SK-N-SH treated with all-trans-retinoic acid at 6 μM for 48 hours (cell line): ENCODE measurements around the gene ABHD3.
A peak's percentile ranks its signal among the peaks of the same experiment; 100 is the strongest.

Experiments
- ATAC-seq: fragments of 200-7000 bp; cut with Tn5 transposase; 3 replicates; pipeline ENCODE4 v1.9.1; 2020; ENCODE audit warnings: mild to moderate bottlenecking, moderate library complexity
- CREB5 ChIP-seq: fragments of 250-450 bp; sonication (Bioruptor Pico); IDR thresholded peaks from 2 replicates; pipeline ENCODE4 v1.5.1; 2020; ENCODE audit warnings: low read depth, mild to moderate bottlenecking, moderate library complexity
- CSDC2 ChIP-seq: fragments of 250-450 bp; sonication (Bioruptor Pico); IDR thresholded peaks from 2 replicates; pipeline ENCODE4 v1.5.0; 2020; ENCODE audit warnings: mild to moderate bottlenecking, moderate library complexity
- CSRNP3 ChIP-seq: fragments of 250-450 bp; sonication (Bioruptor Pico); IDR thresholded peaks from 2 replicates; pipeline ENCODE4 v1.5.1; 2021; ENCODE audit warnings: mild to moderate bottlenecking, moderate library complexity
- ESRRG ChIP-seq: fragments of 250-450 bp; sonication (Bioruptor Pico); IDR thresholded peaks from 2 replicates; pipeline ENCODE4 v1.6.1; 2021; ENCODE audit warnings: mild to moderate bottlenecking
- GLIS3 ChIP-seq: fragments of 250-450 bp; sonication (Bioruptor Pico); IDR thresholded peaks from 2 replicates; pipeline ENCODE4 v1.5.0; 2020; ENCODE audit warnings: mild to moderate bottlenecking, moderate library complexity
- ISL1 ChIP-seq: fragments of 250-450 bp; sonication (Bioruptor Pico); IDR thresholded peaks from 2 replicates; pipeline ENCODE4 v2.1.2; 2022; ENCODE audit warnings: mild to moderate bottlenecking, moderate library complexity
- OSR1 ChIP-seq: fragments of 250-450 bp; sonication (Bioruptor Pico); IDR thresholded peaks from 2 replicates; pipeline ENCODE4 v1.8.0; 2022; ENCODE audit warnings: moderate library complexity, mild to moderate bottlenecking, inconsistent platforms
- PATZ1 ChIP-seq: fragments of 250-450 bp; sonication (Bioruptor Pico); IDR thresholded peaks from 2 replicates; pipeline ENCODE4 v1.8.0; 2020; ENCODE audit warnings: mild to moderate bottlenecking, moderate library complexity, borderline replicate concordance
- POU6F1 ChIP-seq: fragments of 250-450 bp; sonication (Bioruptor Pico); IDR thresholded peaks from 2 replicates; pipeline ENCODE4 v1.8.0; 2021; ENCODE audit warnings: low read depth, mild to moderate bottlenecking, moderate library complexity, borderline replicate concordance
- PPARA ChIP-seq: fragments of 250-450 bp; sonication (Bioruptor Pico); IDR thresholded peaks from 2 replicates; pipeline ENCODE4 v1.5.0; 2020; ENCODE audit warnings: mild to moderate bottlenecking, borderline replicate concordance
- RARB ChIP-seq: fragments of 250-450 bp; sonication (Bioruptor Pico); IDR thresholded peaks from 2 replicates; pipeline ENCODE4 v1.8.0; 2021; ENCODE audit warnings: mild to moderate bottlenecking, moderate library complexity
- SNAI2 ChIP-seq: fragments of 250-450 bp; sonication (Bioruptor Pico); IDR thresholded peaks from 2 replicates; pipeline ENCODE4 v1.5.0; 2020; ENCODE audit warnings: mild to moderate bottlenecking, moderate library complexity
- TCF4 ChIP-seq: fragments of 250-450 bp; sonication (Bioruptor Pico); IDR thresholded peaks from 2 replicates; pipeline ENCODE4 v1.8.0; 2021; ENCODE audit warnings: mild to moderate bottlenecking, moderate library complexity, borderline replicate concordance
- TOX ChIP-seq: fragments of 250-450 bp; sonication (Bioruptor Pico); IDR thresholded peaks from 2 replicates; pipeline ENCODE4 v1.8.0; 2021; ENCODE audit warnings: mild to moderate bottlenecking, moderate library complexity, borderline replicate concordance
- ZC3H10 ChIP-seq: fragments of 250-450 bp; sonication (Bioruptor Pico); IDR thresholded peaks from 2 replicates; pipeline ENCODE4 v1.5.1; 2021; ENCODE audit warnings: mild to moderate bottlenecking, moderate library complexity
- ZFP30 ChIP-seq: fragments of 450-650 bp; formaldehyde crosslinking; IDR thresholded peaks from 2 replicates; pipeline ENCODE4 v1.5.0; 2022; ENCODE audit warnings: mild to moderate bottlenecking, moderate library complexity
- ZNF565 ChIP-seq: fragments of 450-650 bp; formaldehyde crosslinking; conservative IDR thresholded peaks from 2 replicates; pipeline ENCODE4 v1.5.0; 2020; ENCODE audit warnings: low read depth, mild to moderate bottlenecking, moderate library complexity
- ZNF70 ChIP-seq: fragments of 450-650 bp; formaldehyde crosslinking; IDR thresholded peaks from 2 replicates; pipeline ENCODE4 v1.5.0; 2020; ENCODE audit warnings: mild to moderate bottlenecking, moderate library complexity
- ZNF8 ChIP-seq: fragments of 450-650 bp; formaldehyde crosslinking; IDR thresholded peaks from 2 replicates; pipeline ENCODE4 v1.5.0; 2020; ENCODE audit warnings: mild to moderate bottlenecking, moderate library complexity
- TF ChIP-seq, protein P1 (sequence below): fragments of 250-450 bp; sonication (Bioruptor Pico); IDR thresholded peaks from 2 replicates; pipeline ENCODE4 v1.5.0; 2020; ENCODE audit warnings: mild to moderate bottlenecking, moderate library complexity

ABHD3 gene

DNA sequence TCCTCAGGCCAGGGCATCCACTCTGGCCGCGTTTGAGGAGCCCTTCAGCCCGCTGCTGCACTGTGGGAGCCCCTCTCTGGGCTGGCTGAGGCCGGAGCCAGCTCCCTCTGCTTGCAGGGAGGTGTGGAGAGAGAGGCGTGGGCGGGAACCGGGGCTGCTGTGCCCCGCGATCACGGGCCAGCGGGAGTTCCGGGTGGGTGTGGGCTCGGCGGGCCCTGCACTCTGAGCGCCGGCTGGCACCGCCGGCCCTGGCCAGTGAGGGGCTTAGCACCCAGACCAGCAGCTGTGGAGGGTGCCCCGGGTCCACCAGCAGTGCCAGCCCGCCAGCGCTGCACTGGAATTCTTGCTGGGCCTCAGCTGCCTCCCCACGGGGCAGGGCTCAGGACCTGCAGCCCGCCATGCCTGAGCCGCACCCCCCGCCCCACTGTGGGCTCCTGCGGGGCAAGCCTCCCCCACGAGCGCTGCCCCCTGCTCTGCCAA is 1.9 kb upstream of the ABHD3 start:
- no peak for TF ChIP-seq ZNF8 (CRISPR knock-in tag)
- TF ChIP-seq TOX (CRISPR knock-in tag), result no peak
- no peak for TF ChIP-seq CSRNP3 (CRISPR knock-in tag)
- TF ChIP-seq ISL1 (CRISPR knock-in tag), result no peak
- TF ChIP-seq POU6F1 (CRISPR knock-in tag), result no peak
- TF ChIP-seq, all 23 proteins: peak for 0
- ATAC-seq, result no peak

DNA sequence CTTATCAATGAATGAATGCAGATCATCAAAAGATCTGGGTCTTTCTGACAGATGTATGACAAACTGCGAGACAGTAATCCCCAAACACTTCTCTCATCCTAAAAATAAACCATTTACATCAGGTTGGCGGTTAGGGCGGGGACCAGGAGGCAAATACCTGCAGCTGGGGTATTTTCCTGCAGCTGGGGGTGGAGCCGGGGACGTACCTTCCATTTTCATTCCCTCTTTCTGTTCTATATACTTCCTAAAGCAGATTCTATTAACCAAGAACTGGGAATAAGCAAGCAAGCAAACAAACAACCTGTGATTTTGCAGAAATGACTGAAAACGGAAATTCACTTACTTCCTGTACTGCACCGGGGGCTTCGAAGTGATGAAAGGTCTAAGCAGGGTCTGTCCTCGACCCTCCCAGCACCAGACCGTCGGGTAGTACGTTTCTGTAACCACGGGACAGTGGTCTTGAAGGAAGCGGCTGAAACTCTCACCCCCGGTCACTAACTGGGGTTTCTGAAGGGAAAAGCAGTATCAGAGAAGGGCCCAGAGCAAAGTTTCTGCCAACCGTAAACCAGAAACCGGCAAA is 1.2 kb downstream of the ABHD3 start:
- TF ChIP-seq ESRRG (CRISPR knock-in tag) (no peak), OSR1 (CRISPR knock-in tag) (no peak), PATZ1 (CRISPR knock-in tag) (no peak), TCF4 (CRISPR knock-in tag) (no peak), ZNF565 (CRISPR knock-in tag) (no peak), GLIS3 (CRISPR knock-in tag) (no peak), PPARA (CRISPR knock-in tag) (no peak), SNAI2 (CRISPR knock-in tag) (no peak), ISL1 (CRISPR knock-in tag) (no peak), ZNF8 (CRISPR knock-in tag) (no peak), CREB5 (CRISPR knock-in tag) (no peak), ZNF70 (CRISPR knock-in tag) (no peak)
- TF ChIP-seq, protein P1, sequence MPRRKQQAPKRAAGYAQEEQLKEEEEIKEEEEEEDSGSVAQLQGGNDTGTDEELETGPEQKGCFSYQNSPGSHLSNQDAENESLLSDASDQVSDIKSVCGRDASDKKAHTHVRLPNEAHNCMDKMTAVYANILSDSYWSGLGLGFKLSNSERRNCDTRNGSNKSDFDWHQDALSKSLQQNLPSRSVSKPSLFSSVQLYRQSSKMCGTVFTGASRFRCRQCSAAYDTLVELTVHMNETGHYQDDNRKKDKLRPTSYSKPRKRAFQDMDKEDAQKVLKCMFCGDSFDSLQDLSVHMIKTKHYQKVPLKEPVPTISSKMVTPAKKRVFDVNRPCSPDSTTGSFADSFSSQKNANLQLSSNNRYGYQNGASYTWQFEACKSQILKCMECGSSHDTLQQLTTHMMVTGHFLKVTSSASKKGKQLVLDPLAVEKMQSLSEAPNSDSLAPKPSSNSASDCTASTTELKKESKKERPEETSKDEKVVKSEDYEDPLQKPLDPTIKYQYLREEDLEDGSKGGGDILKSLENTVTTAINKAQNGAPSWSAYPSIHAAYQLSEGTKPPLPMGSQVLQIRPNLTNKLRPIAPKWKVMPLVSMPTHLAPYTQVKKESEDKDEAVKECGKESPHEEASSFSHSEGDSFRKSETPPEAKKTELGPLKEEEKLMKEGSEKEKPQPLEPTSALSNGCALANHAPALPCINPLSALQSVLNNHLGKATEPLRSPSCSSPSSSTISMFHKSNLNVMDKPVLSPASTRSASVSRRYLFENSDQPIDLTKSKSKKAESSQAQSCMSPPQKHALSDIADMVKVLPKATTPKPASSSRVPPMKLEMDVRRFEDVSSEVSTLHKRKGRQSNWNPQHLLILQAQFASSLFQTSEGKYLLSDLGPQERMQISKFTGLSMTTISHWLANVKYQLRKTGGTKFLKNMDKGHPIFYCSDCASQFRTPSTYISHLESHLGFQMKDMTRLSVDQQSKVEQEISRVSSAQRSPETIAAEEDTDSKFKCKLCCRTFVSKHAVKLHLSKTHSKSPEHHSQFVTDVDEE (CRISPR knock-in tag), result no peak
- peak; percentile 1; the same call in 1 of the 3 replicates for ATAC-seq

DNA sequence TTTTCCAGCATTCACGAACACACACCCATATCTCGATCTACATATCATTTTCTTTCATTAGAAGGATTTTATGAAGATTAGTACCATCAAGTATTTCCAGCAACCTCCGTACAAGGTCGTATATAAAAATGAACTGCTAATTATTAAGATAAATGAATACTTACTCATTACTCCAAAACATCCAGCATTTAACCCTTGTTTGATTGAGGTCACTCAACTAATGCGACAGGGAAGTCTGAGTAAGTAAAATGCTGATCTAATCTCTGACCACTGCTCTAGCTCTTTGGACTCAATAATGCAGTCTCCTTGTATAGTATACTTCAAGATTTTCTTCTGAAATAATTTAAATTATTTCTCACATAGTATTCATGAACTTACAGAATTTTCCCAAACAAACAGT is 2.0 kb downstream of the ABHD3 start:
- no peak for ATAC-seq
- TF ChIP-seq SNAI2 (CRISPR knock-in tag), result no peak
- TF ChIP-seq ZNF8 (CRISPR knock-in tag), result no peak
- no peak for TF ChIP-seq ESRRG (CRISPR knock-in tag)
- TF ChIP-seq ISL1 (CRISPR knock-in tag), result no peak
- TF ChIP-seq, protein P1 (CRISPR knock-in tag), result no peak
- TF ChIP-seq ZNF565 (CRISPR knock-in tag), result no peak
- TF ChIP-seq ZC3H10 (CRISPR knock-in tag), result no peak
- no peak for TF ChIP-seq PPARA (CRISPR knock-in tag)
- TF ChIP-seq ZFP30 (CRISPR knock-in tag), result no peak
- no peak for TF ChIP-seq CREB5 (CRISPR knock-in tag)
- no peak for TF ChIP-seq TOX (CRISPR knock-in tag)
- TF ChIP-seq RARB (CRISPR knock-in tag), result no peak
- no peak for TF ChIP-seq PATZ1 (CRISPR knock-in tag)
- TF ChIP-seq TCF4 (CRISPR knock-in tag), result no peak
- TF ChIP-seq CSDC2 (CRISPR knock-in tag), result no peak
- no peak for TF ChIP-seq ZNF70 (CRISPR knock-in tag)
- no peak for TF ChIP-seq GLIS3 (CRISPR knock-in tag)
